ENCODE measurements around the gene OR10K2.
"Not testable (repeated sequence)": the region's sequence is repeated elsewhere in the genome, so short reads cannot be mapped to it uniquely, and the experiment has no call there.

Gene OR10K2, protein sequence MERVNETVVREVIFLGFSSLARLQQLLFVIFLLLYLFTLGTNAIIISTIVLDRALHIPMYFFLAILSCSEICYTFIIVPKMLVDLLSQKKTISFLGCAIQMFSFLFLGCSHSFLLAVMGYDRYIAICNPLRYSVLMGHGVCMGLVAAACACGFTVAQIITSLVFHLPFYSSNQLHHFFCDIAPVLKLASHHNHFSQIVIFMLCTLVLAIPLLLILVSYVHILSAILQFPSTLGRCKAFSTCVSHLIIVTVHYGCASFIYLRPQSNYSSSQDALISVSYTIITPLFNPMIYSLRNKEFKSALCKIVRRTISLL

DNA sequence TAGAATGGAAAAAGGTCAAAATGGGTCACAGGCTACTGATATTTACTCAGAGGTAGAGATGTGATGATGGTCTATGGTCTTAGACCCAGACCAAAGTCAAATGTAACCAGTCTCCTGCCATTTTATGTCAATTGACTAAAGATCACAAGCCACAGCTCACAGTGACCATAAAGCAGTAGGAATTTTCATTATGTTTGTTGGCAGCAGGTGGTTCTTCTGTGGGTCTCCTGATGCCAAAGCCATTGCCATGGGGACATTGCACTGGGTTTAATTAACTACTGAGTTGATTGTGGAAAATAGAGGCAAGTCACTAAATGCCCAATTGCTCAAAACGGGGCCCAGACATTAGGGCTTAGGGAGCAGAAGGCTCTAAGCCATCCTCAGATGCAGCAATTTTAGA is at the start of gene OR10K2:
Gene OR10K2 (minus strand): TSS at position 101 of the 400 bp plus-strand sequence. CDS start 5,371 bp downstream, outside the sequence.
- no peak for DNase-seq

DNA sequence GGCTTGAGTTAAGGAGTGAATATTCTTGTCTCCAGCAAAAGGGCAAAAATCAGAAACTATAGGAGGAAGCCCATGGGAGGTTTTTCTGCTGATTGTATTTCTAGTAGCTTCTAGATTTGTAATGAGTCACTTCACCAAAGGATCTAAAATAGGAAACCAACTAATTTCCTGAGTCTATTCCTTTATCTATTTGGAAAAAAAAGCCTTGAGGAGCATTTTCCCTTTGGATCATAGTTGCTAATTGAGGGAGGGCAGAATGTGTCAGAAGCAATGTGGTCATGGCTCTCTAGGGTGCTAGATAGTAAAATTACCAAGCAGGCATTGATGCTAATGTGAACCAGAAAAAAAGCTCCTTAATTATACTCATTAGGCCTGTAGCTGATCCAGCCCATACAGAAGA is 45.9 kb upstream of the OR10K2 start, which contains the start of gene OR10R2:
Gene OR10R2 (plus strand): TSS at position 301 of the 400 bp plus-strand sequence. CDS start 106 bp downstream, outside the sequence.
- no peak for DNase-seq

DNA sequence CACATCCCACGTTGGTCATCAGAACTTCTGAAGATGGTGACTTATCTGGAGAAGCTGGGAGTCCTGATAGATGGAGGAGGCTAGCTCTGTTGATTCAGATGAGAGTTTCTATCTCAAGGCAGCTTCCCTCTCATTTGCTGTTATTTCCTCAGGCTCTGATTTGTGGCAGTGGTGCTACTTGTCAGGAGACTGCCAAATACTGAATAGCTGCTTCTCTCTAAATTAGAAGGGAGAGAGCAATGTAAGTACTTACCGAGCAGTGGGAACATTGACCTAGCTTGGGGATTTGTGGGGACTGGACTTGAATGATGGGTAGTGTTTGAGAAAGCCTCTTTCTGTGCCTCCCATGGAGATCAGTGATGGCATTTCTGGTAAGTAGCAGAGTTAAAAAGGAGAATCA is 35.5 kb upstream of the OR10K2 start, which contains the start of gene OR10K1:
Gene OR10K1 (plus strand): TSS at position 301 of the 400 bp plus-strand sequence. CDS start 3,728 bp downstream, outside the sequence.
- DNase-seq, result no peak

DNA sequence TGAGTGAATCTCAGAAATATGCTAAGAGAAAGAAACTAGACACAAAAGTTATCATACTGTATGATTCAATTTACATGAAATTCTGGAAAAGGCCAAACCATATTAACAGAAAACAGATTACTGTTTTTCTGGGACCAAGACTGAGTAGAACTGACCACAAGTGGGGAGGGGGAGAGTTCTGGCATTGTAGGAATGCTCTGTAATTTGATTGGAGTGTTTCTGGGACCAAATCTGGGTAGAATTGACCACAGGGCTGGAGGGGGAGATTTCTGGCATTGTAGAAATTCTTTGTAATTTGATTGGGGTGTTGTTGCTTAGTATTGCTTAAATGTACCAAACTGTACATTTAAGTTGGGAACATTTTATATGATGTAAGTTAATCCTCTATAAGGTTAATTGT is 32.2 kb upstream of the OR10K2 start:
- DNase-seq, result no peak

DNA sequence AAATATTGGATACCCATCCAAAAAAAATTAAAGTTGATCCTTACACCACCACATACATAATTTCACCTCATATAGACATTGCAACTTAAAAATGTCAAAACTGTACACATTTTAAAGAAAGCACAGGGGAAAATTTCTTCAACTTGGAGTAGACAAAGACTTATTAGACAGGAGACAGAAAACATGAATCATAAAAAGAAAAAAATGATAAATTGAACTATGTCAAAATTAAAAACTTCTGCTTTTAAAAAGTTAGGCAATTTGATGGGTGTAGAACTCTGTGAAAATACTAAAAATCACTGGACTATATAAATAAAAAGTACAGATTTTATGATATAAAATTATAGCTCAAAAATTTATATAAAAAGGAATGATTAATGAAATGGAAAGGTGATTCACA is 31.2 kb upstream of the OR10K2 start:
- no peak for DNase-seq

DNA sequence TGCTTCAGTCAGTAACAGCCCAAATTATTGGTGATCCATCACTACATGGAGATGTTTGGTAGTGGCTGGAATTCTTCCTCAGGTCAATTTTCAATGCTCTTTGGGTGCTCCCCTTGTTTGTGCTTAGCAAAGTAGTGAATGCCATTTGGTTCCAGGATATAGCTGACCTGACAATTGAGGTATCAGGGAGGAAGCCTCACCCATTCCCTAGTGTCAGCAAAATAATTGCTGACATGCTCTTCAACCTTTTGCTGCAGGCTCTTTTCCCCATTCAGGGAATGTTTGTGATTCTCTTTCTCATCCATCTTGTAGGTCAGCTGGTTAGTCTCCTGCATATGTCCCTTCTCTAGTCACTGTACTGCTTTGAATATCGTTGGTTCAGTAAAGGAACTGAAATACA is 28.5 kb upstream of the OR10K2 start:
- DNase-seq, result no peak

DNA sequence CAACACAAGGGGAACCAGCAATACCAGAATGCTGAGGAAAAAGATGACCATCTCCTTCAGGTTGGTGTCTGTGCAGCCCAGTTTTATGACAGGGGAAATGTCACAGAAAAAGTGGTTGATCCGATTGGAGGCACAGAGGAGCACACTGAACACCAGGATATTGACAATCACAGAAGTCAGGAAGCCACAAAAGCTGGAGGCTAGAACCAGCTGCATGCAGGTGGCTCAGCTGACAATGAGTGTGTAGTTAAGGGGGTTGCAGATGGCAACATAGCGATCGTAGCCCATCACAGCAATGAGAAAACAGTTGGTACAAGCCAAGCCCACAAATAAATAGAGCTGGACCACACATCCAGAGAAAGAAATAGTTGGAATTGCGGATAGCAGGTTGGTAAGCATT is 19.3 kb upstream of the OR10K2 start:
- no peak for DNase-seq

DNA sequence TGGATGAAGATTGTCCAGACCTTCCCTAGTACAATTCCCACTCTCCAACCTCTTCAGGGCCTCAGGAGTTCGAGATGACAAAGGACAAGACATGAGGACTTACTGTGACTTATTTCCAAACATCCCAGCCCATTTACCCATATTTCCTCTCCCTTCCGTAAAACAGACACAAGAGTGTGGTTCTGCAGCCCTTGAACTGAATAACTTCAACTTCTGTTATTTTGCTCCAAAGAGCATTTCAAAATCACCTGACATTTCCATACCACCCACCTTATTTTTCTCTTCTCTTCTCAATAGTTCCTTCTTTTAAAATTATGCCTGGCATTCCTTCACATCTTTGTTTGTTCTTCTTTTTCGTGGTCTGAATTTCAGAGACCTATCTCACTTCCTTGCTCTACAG is 8.7 kb upstream of the OR10K2 start:
- no peak for DNase-seq

DNA sequence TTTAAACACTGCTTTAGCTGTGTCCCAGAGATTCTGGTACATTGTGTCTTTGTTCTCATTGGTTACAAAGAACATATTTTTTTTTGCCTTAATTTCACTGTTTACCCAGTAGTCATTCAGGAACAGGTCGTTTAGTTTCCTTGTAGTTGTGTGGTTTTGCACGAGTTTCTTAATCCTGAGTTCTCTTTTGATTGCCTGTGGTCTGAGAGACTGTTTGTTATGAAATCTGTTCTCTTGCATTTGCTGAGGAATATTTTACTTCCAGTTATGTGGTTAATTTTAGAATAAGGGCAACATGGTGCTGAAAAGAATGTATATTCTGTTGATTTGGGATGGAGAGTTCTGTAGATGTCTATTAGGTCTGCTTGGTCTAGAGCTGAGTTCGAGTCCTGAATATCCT is 4.1 kb upstream of the OR10K2 start:
- DNase-seq, result not testable (repeated sequence)

DNA sequence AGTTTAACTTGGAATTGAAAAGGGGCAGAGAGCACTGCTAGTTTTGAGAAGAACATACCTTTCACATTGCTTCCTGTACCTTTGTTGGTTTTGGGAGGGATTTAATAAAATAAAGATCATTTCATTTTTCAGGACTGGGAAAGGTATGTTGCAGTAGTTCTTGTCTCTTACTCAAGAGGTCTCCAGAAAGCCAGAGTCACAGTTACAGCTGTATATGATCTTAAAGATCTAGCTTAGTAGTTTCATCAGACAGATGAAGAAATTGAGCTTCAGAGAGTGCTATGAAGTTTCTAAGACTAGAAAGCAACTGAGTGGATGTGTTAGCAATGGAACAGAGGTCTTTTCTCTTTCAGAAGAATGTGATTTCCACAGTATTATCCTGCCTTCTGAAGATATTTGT is 1.0 kb downstream of the OR10K2 start:
- DNase-seq, result no peak

DNA sequence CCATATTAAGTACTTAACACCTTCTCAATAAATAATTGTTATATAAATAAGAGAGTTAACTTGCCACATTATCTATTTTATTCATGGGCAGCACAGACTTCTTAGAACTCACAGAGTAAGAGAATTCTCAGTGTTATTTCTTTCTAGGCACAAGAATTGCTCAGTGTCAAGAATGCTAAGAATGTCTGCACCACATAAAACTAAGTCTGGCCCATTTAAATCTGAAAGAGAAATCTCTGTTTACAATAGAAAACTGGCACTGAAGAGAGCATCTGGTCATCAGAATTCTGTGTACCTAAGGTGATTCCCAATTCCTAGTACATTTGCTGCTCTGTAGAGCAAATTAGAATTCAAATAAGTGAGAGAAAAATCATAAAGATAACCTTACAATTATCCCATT is 3.8 kb downstream of the OR10K2 start:
- DNase-seq, result no peak

DNA sequence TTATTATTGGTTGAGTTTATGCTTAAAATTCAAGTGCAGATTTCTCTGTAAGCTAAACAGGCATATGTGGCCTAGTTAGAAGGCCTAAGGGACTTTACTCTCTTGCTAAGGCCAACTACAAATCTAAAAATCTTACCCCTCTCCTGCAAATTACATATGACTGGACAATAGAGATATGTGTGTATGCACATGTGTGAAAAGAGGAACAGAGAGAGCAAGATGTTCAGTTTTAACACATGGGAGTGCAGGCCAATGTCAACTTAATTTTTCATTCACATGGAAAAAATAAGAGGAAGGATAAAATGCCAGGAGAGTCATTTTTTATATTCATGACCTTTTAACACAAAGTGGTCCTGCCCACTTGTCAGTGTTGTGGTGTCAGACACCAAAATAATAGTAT is 8.5 kb downstream of the OR10K2 start:
- no peak for DNase-seq

DNA sequence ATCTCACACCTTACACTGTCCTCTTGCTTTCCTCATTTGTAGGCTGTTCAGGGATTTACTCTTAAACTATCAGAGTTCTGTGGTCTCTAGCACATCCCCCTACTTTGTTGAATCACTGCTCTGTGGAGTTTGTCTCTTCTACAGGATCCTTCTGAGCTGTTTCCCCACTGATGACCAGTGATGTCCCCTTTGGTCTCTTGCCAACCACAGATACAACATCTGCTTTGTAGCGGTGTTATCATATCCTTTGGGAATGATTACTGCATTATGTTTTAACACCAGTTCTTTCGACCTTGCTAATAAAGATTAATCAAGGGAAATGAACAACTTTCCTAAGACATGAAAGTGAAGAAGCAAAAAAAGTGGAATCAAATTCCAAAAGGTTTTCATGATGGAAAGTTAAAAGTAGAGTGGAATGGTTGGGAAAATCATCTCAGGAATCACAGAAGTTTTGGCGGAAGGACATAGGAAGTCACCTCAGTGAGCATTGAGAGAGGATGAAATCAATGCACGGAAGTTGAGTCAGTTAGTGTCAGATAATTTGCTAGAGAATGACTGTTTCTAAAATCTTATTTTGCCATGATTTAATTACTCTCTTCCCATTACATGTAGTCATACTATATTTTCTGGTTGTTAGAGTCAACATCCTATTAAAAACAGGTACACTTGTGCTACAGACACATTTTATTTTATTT is 11.2 kb downstream of the OR10K2 start:
- no peak for DNase-seq

DNA sequence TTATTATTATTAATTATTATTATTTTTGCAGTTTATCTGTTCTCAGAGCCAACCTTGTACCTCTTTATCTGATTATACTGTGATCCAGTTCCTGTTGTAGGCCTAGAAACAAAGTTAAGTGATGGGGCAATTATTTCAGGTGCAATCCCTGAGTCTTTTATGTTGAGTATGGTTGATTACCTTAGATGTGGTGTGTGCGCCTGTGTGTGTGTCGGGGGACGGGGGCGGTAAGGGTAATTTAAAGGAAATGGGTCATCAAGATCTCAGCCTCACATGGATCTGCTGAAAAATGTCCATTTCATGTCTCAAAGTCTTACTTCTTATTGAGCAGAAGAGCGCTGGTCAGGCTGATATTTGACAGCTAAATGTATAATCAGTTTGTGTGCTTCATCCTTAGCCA is 18.9 kb downstream of the OR10K2 start:
- no peak for DNase-seq

DNA sequence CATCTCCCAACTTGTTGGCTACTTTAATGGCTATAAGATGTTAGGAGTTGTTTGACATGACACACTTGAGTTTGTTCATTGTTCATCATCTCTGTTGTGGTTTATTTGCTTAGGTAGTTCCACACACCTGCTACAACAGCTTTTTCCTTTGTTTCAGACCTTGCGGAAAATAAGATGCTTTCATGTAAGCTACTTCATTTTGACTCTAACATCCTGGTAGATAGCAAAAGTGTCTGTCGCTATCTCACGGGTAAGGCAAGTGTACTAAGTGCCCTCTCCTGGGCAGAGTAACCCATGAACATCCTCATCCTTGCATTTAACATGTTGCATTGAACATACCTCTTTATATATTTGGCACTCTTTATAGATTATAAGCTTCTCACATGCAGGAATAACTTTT is 25.2 kb downstream of the OR10K2 start:
- no peak for DNase-seq

DNA sequence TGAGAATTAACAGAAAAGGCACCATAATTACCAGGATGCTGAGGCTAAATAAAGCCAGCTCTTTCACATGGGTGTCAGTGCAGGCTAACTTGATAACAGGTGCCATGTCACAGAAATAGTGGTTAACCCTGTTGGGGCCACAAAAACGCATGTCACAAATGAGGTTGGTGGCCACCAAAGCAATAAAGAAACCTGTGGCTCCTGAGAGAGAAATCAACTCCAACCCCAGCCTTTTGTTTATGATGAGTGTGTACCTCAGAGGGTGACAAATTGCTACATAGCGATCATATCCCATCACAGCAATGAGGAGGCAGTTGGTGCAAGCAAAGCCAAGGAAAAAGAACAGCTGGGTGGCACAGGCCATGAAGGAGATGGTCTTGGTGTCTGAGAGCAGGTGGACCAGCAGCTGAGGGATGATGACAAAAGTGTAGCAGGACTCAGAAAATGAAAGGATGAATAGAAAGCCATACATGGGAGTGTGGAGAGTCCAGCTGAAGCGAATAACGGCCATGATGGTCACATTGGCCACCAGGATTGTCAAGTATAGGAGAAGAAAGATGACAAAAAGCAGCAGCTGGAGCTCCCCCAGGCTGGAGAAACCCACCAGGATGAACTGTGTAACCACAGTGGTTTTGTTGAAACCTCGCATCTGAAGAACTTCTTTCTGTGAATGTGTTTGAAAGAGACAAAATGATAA is 27.1 kb downstream of the OR10K2 start, which contains the start of gene OR10T2:
Gene OR10T2 (minus strand): TSS at position 649 of the 697 bp plus-strand sequence. CDS start 0 bp downstream, at position 649.
- no peak for DNase-seq

DNA sequence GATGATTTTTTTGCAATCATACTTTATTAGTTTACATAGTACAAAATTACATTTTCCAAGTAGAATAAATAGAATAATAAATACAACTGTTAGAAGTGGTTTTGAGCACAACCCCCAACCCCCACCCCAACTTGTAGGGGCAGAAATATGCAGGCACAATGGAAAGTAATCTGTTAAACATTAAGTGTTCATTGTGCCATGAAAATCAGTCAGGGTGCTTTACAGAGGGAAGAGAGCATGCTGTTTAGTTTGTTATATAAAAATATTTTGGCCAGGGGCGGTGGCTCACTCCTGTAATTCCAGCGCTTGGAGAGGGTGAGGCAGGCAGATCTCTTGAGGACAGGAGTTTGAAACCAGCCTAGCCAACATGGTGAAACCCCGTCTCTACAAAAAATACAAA is 29.4 kb downstream of the OR10K2 start:
- DNase-seq, result no peak

DNA sequence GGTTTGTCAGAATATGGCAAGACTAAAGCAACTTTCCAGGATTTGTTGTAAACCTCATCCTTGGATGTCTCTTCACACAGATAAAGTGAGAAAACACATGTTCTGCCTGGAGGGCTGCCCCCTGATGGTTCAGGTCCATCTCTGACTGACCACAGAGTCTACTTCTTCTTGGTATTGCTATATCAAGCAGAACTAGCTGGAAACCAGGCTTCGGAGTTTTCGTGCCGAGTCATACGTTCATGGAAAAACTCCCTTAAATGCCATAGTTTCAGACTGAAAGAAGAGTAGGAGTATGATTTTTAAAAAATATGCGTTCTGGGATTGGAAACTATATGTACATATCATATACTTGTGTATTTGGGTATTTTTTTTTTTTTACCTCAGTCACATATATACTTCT is 32.6 kb downstream of the OR10K2 start:
- DNase-seq, result no peak

DNA sequence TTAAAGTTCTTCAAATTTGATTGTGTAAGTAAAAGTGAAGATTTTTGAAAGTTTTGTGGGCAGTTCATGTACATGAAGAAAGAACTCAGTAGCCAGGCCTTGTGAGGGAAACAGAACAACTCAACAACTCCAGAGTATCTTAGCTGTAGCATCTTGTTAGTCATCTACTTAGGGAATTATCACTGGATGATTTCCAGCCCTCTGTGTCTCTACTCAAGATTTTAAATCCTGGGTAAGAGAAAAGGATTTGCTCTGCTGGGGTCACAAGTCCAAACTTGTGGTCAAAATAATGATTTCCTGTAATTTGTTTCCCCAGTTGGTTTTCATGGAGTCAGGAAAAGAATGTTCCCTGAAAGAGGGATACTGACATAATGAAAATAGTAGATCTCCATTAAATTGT is 34.9 kb downstream of the OR10K2 start:
- DNase-seq, result no peak

DNA sequence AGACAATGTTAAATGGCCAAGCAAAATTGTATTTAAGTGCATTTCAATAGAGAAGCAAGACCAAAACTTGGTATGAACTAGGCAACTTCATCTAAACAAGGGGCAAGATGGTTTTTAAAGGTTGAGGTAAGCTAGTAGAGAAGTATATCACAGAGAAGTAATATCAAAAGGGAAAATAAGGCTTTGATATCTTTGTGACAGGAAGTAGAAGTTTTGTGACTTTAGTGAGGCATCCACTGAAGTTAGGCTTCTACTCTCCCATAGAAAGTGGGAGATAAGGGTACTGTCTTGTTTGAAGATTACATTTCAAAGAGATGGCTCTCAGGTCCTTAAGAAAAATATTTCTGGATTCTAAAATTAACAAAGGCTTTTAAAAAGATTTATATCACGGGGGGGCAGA is 35.7 kb downstream of the OR10K2 start:
- no peak for DNase-seq

DNA sequence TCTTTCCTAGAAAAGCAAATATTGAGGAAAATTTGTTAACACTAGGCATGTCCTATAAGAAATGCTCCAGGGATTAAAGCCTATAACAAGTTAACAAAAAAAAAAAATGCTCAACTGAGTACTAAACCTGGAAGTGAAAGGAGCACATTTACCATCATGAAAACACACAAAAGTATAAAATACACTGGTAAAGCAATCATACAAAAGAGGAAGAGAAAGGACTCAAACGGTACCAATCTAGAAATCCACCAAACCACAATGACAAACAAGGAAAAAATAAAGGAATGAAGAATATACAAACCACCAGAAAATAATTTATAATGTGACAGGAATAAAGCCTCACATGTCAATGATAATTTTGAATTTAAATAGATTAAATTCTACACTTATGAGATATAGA is 51.2 kb downstream of the OR10K2 start:
- no peak for DNase-seq

DNA sequence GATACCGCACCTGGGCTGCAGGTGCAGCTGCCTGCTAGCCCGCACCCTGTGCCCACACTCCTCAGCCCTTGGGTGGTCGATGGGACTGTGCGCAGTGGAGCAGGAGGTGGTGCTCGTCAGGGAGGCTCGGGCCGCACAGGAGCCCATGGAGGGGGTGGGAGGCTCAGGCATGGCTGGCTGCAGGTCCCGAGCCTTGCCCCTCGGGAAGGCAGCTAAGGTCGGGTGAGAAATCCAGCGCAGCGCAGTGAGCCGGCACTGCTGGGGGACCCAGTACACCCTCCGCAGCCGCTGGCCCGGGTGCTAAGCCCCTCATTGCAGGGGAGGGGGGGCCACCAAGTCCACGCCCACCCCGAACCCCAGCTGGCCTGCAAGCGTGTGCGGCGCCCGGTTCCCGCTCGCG is 51.9 kb downstream of the OR10K2 start:
- DNase-seq, result not testable (repeated sequence)

DNA sequence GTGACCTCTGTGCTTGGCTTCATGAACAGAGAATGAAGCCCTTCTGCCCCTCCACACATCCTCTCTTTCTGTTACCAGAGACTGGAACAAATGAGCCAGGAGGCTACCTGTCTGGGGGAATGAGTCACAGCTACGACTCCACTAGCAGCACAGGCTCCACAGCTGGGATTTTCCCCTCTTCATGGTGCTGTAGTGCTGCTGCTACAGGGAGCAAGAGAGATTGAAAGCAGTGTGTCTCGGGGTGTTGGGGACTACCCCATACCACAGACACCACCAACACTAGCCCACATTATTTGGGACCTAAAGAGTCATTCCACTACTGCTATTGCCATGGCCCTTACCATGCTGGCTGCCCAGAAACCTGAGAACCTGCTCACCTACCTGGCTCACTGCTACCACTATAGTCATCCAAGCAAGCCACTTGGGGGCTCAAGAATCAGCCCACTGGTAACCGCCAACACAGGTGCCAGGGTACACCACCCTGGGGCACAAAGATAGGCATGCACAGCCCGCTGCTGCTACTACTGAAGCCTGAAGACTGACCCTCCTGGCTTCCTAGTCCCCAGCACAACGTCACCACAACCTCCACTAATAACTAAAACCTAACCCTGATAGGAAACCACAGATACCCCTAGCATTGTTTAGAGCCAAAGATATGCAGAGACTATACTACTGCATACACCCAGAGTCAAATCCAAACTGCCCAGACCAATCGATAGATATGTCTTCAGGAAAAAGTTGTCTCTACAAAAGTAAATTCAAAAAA is 54.7 kb downstream of the OR10K2 start:
- DNase-seq, result no peak
